ENCODE measurements around the gene SPNS2.

SPNS2 gene

DNA sequence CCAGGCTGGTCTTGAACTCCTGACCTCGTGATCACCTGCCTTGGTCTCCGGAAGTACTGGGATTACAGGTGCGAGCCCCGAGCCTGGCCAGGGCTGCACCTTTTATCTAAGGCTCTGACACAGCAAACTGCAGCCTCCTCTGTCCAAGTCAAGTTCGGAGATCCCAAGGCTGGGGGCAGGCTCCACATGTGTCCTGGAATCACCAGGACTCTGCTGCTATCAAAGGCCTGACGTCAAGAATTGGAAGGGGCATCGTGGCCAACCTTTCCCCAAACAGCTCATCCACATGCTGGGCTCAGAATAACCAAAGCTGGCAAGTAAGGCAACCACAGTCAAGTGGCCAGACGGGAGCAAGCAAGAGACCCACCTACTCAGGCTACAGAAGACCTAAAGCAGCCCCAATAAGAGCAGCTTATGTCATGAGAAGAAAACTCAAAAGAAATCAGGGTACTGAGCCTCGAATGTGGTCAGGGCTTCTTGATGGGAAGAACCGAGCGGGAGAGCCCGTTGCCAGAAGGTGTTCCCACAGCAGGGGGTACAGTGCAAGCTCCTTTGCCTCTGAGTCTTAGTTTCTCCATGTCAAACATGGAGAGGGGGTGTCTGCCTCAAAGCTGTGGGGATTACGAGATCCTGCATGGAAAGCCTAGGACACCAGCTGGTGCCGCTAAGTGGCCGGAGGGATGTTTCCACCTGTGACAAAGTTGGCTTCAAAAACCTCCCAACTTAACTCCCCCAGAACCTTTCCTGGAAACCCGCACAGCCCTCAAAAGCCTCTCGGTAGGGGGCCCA is 48.6 kb downstream of the SPNS2 start:
- H3K4me3 ChIP-seq (ENCODE audit: low read length) = no peak overlapping the region
- TF ChIP-seq ZNF274 (IDR thresholded peaks at IDR 0.05; ENCODE audit: low read depth, low read length) = no peak

GRCh38 chr17:4548061-4548461 is 49.4 kb downstream of the SPNS2 start:
- TF ChIP-seq ZNF274 (IDR thresholded peaks at IDR 0.05; ENCODE audit: low read depth, low read length) = no peak

GRCh38 chr17:4548721-4549531 is 50.2 kb downstream of the SPNS2 start:
- TF ChIP-seq ZNF274 (IDR thresholded peaks at IDR 0.05; ENCODE audit: low read depth, low read length) = no peak
- H3K4me3 ChIP-seq (ENCODE audit: low read length) = no peak overlapping the region

More at GRCh38 chr17:4548061-4548461, 49.4 kb downstream of the SPNS2 start:
- H3K4me3 ChIP-seq (ENCODE audit: low read length) = no peak overlapping the region

DNA sequence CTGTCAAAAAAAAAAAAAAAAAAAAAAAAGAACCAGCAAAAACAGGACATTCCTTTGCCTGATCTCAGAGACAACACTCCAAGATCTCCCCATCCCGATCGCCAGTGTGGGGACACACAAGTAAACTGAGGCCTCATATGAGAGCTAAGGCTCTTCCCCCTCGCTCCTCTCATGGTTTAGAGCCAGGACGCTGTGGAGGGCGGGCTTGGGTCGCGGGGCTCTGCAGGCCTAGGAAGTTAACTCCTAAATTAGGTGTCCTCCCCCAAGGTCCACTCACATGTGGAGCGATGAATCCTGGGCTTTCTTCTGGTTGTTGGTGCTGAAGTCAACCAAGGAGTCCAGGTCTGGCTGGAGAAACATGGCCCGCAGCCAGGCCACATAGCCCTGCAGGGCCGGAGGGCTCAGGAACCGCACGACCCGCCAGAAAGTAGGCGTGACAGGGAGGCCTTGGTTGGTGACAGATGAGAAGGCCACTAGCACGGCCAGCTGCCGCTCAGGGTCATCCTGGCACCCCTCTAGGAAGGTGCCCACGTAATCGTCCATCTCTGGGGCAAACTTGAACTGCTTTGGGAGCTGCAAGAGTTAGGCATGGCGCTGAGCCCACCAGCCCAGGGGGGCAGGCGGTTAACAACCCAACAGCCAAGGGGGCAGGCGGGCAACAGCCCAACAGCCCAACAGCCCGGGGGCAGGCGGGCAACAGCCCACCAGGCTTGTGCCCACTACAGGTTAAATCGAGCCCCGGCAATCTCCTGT is 51.3 kb downstream of the SPNS2 start:
- TF ChIP-seq ZNF274 (IDR thresholded peaks at IDR 0.05; ENCODE audit: low read depth, low read length) = no peak
- no peak overlapping the region for H3K4me3 ChIP-seq (ENCODE audit: low read length)

DNA sequence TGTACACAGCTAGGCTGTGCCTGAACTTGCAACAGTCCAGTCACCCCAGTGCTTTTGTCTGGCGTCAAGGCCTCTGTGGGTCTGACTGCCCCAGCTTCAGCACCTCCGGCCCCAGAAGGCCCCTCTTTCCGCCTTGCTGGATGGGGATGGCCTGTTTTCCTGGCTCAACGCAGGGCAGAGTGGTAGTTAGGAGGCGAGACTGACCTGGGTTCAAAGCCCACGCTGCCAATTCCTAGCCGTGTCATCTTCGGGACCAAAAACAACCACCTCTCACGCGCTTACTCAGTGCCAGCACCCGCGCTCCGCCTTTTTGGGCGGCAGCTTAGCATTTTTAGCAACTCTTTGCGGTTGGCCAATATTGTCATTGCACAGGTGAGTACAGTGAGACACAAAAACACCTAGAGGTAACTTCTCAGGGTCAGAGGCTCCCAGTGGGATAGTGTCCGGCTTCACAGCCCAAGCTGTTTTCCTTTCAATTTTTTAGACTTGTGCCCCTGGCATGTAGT is 51.9 kb downstream of the SPNS2 start:
- no peak overlapping the region for H3K4me3 ChIP-seq (ENCODE audit: low read length)
- no peak for TF ChIP-seq ZNF274 (IDR thresholded peaks at IDR 0.05; ENCODE audit: low read depth, low read length)

GRCh38 chr17:4551141-4551540 is 52.5 kb downstream of the SPNS2 start:
- H3K4me3 ChIP-seq (ENCODE audit: low read length) = no peak overlapping the region
- TF ChIP-seq ZNF274 (IDR thresholded peaks at IDR 0.05; ENCODE audit: low read depth, low read length) = no peak

- no peak overlapping the region for H3K4me3 ChIP-seq (ENCODE audit: low read length)
- no peak for TF ChIP-seq ZNF274 (IDR thresholded peaks at IDR 0.05; ENCODE audit: low read depth, low read length)
These were observed 53.3 kb downstream of the SPNS2 start for GRCh38 chr17:4551796-4552525.

GRCh38 chr17:4553669-4554068 is 55.0 kb downstream of the SPNS2 start:
- TF ChIP-seq ZNF274 (IDR thresholded peaks at IDR 0.05; ENCODE audit: low read depth, low read length) = no peak
- H3K4me3 ChIP-seq (ENCODE audit: low read length) = peak overlapping the region; percentile 69; the same call in 1 of the 2 replicates

DNA sequence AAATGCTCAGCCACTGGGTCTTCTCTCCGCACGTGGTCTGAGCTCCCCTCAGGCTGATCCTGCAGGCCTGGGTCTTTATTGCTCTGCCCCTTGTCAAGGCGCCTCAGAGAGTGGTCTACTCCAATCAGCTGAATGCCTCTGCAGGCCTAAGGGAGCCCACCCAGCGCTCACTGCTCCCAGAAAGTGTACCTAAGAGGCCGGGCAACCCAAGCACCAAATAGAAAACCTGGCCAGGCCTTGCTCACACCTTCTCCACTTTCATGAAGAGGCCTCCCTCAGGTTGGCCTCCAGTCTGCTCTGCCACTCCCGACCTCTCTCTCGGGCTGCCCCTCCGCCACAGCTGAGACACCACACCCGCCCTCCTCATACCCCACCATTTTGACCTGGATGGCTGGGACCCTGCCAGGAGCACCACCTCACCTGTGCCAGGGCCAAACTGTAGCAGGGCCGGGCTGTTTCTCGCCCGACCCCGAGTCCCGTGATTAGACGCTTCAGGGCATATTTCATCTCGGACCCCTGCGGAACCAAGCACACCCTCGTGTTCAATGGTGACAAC is 55.8 kb downstream of the SPNS2 start:
- peak overlapping the region; percentile 69 for H3K4me3 ChIP-seq (ENCODE audit: low read length)
- no peak for TF ChIP-seq ZNF274 (IDR thresholded peaks at IDR 0.05; ENCODE audit: low read depth, low read length)

- H3K4me3 ChIP-seq (ENCODE audit: low read length) = peak within 1 kb of the TSS; percentile 69
- no peak for TF ChIP-seq ZNF274 (IDR thresholded peaks at IDR 0.05; ENCODE audit: low read depth, low read length)
These were observed 56.5 kb downstream of the SPNS2 start, which contains the start of gene MYBBP1A for GRCh38 chr17:4554997-4555799. TSS of gene MYBBP1A (minus strand) at chr17:4555384. CDS start at chr17:4555324, 60 bp downstream.

- TF ChIP-seq ZNF274 (IDR thresholded peaks at IDR 0.05; ENCODE audit: low read depth, low read length) = no peak
- H3K4me3 ChIP-seq (ENCODE audit: low read length) = peak overlapping the region; percentile 69
These were observed 57.4 kb downstream of the SPNS2 start for GRCh38 chr17:4555873-4556759.

All from GM08714 (cell line).